Breast epithelium (tissue), 4 donors: Measurements from ENCODE around the gene DYNC1I2. TPM values are rescaled to one million over a fixed set of nuclear protein-coding genes. Genes with fewer than 3 reads are reported as not detected.
"Not testable (repeated sequence)": the region's sequence is repeated elsewhere in the genome, so short reads cannot be mapped to it uniquely, and the experiment has no call there.

ENCODE experiments used
- DNase-seq, 2 donors: peaks; one replicate each; pipeline ENCODE4 v3.0.0-alpha.2; 2019; ENCODE audit warnings: low spot score in 2 of 2
- H3K27ac ChIP-seq, 2 donors: fragments of 200-600 bp; sonication (generic) in 1 of 2; one replicate each; pipeline ENCODE4 v1.5.1; 2016 to 2019; ENCODE audit warnings: mild to moderate bottlenecking in 1 of 2
- H3K27me3 ChIP-seq, 2 donors: fragments of 200-600 bp; sonication (generic) in 1 of 2; one replicate each; pipeline versions ENCODE4 v1.5.1 to v1.6.0; 2017 to 2019; ENCODE audit warnings: control low read depth in 1 of 2, mild to moderate bottlenecking in 1 of 2
- H3K36me3 ChIP-seq: fragments of 200-600 bp; one replicate; pipeline ENCODE4 v1.5.1; 2019
- H3K4me1 ChIP-seq, 2 donors: fragments of 200-600 bp; sonication (generic); one replicate each; pipeline ENCODE4 v1.5.1; 2016 to 2019; ENCODE audit warnings: control low read depth in 1 of 2
- H3K4me3 ChIP-seq, 3 donors: fragments of 200-600 bp; sonication (generic); 1 replicate in 2 of 3; 2 replicates in 1 of 3; pipeline ENCODE4 v1.5.1; 2016 to 2019; ENCODE audit warnings: mild to moderate bottlenecking in 3 of 3, moderate library complexity in 2 of 3
- H3K9me3 ChIP-seq, 2 donors: fragments of 200-600 bp; sonication (generic) in 1 of 2; one replicate each; pipeline ENCODE4 v1.5.1; 2016 to 2019; ENCODE audit warnings: control low read depth in 1 of 2
- POLR2A ChIP-seq: fragments of 450-650 bp; IDR thresholded peaks from one replicate; pipeline ENCODE4 v1.6.1; 2016; ENCODE audit warnings: antibody characterized with exemption, mild to moderate bottlenecking, moderate library complexity
- POLR2AphosphoS5 ChIP-seq, 3 donors: sonication (generic); formaldehyde crosslinking; IDR thresholded peaks; one replicate each; pipeline ENCODE4 v1.6.1; 2017; ENCODE audit warnings: antibody characterized with exemption in 3 of 3
- intact Hi-C: fragments of 100-400 bp; cut with DNase I; formaldehyde crosslinking; loops from one replicate; pipeline ENCODE4 v1.15.1; 2023; ENCODE audit warnings: low total_unique reads
- total RNA-seq, 3 donors: library from RNA; depleted of rRNA; stranded (reverse); fragments of >200 nt; gene quantifications; one replicate each; pipeline ENCODE4 v1.1.0, GENCODE V29; 2016
- TF ChIP-seq, protein P1 (sequence below), 3 donors: fragments of 450-650 bp; IDR thresholded peaks; one replicate each; pipeline ENCODE4 v1.5.1; 2016 to 2017; ENCODE audit warnings: antibody characterized with exemption in 3 of 3, mild to moderate bottlenecking in 3 of 3, moderate library complexity in 3 of 3

DYNC1I2 gene
- total RNA-seq, 3 donors from 2014 or later: 98.9 to 126 (median 125) TPM

DNA sequence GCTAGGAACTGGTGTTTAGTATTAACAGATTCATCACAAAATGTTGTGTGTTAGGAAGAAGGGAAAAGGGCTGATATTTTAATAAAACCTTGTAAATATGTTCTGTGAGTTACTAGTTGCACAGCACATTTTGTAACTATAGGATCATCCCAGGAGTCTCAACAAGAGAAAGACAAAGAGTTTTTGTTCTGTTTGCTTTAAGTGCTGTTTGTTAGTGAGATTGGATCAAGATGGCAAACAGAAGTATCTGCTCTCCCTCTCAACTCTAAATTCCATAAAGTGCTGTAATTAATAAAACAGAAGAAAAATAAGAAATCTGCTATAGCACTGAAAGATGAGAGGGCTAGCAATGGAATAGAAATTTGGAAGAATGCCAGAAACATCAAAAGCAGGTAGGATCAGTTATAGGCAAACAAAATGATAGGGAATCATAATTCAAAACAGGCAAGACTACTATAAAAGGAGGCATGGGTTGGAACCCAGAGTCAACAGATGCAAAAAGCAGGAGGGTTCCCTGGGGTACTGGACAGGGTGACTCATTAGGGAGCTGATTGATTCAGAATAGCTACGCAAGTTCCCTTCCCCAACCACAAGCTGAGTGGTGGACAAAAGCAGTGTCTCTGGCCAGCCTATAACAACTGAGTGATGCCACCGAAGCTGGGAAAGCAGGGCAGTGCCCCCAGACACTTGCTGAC, 75.8 kb downstream of the DYNC1I2 start:
- Histone ChIP-seq H3K4me1 (no peaks in the 10 kb centered on the region), H3K27ac (no peak overlapping the region), H3K4me3 (no peak overlapping the region), H3K9me3 (peaks cover 0 to 3% of the 10 kb centered on the region in 2 donors), H3K27me3 (no peaks in the 10 kb centered on the region), H3K36me3 (no peaks in the 10 kb centered on the region)
- TF ChIP-seq POLR2A: no peak
- no peak for TF ChIP-seq POLR2AphosphoS5 (IDR thresholded peaks at IDR 0.05)
- TF ChIP-seq, protein P1, sequence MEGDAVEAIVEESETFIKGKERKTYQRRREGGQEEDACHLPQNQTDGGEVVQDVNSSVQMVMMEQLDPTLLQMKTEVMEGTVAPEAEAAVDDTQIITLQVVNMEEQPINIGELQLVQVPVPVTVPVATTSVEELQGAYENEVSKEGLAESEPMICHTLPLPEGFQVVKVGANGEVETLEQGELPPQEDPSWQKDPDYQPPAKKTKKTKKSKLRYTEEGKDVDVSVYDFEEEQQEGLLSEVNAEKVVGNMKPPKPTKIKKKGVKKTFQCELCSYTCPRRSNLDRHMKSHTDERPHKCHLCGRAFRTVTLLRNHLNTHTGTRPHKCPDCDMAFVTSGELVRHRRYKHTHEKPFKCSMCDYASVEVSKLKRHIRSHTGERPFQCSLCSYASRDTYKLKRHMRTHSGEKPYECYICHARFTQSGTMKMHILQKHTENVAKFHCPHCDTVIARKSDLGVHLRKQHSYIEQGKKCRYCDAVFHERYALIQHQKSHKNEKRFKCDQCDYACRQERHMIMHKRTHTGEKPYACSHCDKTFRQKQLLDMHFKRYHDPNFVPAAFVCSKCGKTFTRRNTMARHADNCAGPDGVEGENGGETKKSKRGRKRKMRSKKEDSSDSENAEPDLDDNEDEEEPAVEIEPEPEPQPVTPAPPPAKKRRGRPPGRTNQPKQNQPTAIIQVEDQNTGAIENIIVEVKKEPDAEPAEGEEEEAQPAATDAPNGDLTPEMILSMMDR (IDR thresholded peaks at IDR 0.05): no peak
- intact Hi-C loops: no loop called here
- DNase-seq: no peak

DNA sequence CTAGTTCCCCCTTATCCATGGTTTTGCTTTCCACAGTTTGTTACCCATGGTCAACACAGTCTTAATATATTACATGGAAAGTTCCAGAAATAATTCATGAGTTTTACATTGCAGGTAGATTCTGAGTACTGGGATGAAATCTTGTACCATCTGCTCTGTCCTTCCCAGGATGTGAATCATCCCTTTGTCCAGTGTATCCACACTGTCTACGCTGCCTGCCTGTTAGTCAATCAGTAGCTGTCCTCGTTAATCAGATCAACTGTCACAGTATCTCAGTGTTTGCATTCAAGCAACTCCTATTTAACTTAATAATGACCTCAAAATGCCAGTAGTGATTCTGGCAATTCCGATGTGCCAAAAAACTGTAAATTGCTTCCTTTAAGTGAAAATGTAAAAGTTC, 76.3 kb downstream of the DYNC1I2 start:
- no peak overlapping the region for H3K4me3 ChIP-seq
- no peaks in the 10 kb centered on the region for H3K27me3 ChIP-seq
- H3K9me3 ChIP-seq: peaks cover 0 to 3% of the 10 kb centered on the region in 2 donors
- no peak for TF ChIP-seq POLR2A
- no peak for TF ChIP-seq POLR2AphosphoS5 (IDR thresholded peaks at IDR 0.05)
- TF ChIP-seq, protein P1 (IDR thresholded peaks at IDR 0.05): no peak
- H3K4me1 ChIP-seq: no peaks in the 10 kb centered on the region
- no peak for DNase-seq
- no peaks in the 10 kb centered on the region for H3K36me3 ChIP-seq
- intact Hi-C loops: no loop called here
- H3K27ac ChIP-seq: no peak overlapping the region

DNA sequence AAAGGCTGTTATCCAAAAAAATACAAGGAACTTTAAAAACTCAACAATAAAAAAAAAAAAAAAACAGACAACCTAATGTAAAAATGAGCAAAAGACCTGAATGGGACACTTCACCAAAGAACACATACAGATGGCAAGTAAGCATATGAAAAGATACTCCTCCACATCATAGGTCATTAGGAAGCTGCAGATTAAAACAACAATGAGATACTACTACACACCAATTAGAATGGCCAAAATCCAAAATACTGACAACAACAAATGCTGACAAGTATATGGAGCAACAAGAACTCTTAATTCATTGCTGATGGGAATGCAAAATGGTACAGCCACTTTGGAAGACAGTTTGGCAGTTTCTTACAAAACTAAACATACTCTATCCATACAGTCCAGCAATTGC, 84.2 kb downstream of the DYNC1I2 start:
- Histone ChIP-seq H3K27me3 (no peaks in the 10 kb centered on the region), H3K4me3 (no peak overlapping the region), H3K27ac (no peak overlapping the region), H3K9me3 (no peaks in the 10 kb centered on the region), H3K4me1 (no peaks in the 10 kb centered on the region), H3K36me3 (no peaks in the 10 kb centered on the region)
- DNase-seq: no peak
- no peak for TF ChIP-seq POLR2AphosphoS5 (IDR thresholded peaks at IDR 0.05)
- TF ChIP-seq, protein P1 (IDR thresholded peaks at IDR 0.05): no peak
- no peak for TF ChIP-seq POLR2A
- intact Hi-C loops: no loop called here

DNA sequence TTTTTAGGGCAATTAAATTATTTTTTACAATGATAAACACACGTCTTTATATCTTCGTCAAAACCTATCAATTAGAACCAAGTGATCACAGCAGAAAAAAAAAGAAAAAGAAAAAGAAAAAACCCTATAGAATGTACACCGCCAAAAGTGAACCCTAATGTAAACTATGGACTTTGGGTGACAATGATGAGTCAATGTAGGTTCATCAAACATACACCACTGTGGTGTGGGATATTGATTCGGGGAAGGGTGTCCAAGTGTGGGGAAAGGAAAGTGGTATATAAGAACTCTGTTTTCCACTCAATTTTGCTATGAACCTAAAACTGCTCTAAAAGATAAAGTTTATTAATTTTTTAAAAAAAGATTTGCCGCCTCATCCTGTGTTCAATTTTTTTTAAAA, 85.1 kb downstream of the DYNC1I2 start:
- H3K36me3 ChIP-seq: no peaks in the 10 kb centered on the region
- TF ChIP-seq, protein P1 (IDR thresholded peaks at IDR 0.05): no peak
- H3K27ac ChIP-seq: no peak overlapping the region
- DNase-seq: no peak
- no peak overlapping the region for H3K4me3 ChIP-seq
- no peaks in the 10 kb centered on the region for H3K9me3 ChIP-seq
- H3K27me3 ChIP-seq: no peaks in the 10 kb centered on the region
- intact Hi-C loops: no loop called here
- H3K4me1 ChIP-seq: no peaks in the 10 kb centered on the region

DNA sequence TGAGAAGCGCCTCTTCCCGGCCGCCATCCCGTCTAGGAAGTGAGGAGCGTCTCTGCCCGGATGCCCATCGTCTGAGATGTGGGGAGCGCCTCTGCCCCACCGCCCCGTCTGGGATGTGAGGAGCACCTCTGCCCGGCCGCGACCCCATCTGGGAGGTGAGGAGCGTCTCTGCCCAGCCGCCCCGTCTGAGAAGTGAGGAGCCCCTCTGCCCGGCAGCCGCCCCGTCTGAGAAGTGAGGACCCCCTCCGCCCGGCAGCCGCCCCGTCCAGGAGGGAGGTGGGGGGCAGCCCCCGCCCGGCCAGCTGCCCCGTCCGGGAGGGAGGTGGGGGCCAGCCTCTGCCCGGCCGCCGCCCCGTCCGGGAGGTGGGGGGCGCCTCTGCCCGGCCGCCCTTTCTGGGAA, 87.3 kb downstream of the DYNC1I2 start:
- intact Hi-C loops, H3K27ac ChIP-seq, H3K4me3 ChIP-seq, H3K27me3 ChIP-seq, H3K36me3 ChIP-seq, DNase-seq, H3K4me1 ChIP-seq: not testable (repeated sequence)
- H3K9me3 ChIP-seq: peaks cover 0 to 10% of the 10 kb centered on the region in 2 donors

DNA sequence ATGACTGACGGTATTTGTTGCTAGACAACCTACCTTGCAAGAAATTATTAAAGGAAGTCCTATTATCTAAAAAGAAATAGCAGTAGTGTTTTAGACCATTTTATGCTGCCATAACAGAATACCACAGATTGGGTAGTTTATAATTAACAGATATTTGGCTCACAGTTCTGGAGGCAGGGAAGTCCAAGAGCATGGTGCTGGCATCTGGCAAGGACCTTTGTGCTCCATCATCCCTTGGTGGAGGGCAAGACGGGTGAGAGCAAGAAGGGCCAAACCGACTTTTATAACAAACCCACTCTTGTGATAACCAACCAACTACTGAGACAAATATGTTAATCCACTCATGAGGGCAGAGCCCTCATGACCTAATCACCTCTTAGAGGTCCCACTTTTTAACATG, 91.2 kb downstream of the DYNC1I2 start:
- Histone ChIP-seq H3K4me3 (no peak overlapping the region), H3K27me3 (no peaks in the 10 kb centered on the region), H3K4me1 (no peaks in the 10 kb centered on the region), H3K9me3 (peaks cover 0 to 10% of the 10 kb centered on the region in 2 donors), H3K36me3 (no peaks in the 10 kb centered on the region), H3K27ac (no peak overlapping the region)
- no peak for DNase-seq
- intact Hi-C loops: no loop called here
- TF ChIP-seq, protein P1 (IDR thresholded peaks at IDR 0.05): no peak
- TF ChIP-seq POLR2AphosphoS5 (IDR thresholded peaks at IDR 0.05): no peak
- no peak for TF ChIP-seq POLR2A
